HepG2 (cell line): ENCODE measurements around the gene STAP2. TPM values are rescaled to one million over a fixed set of nuclear protein-coding genes. Genes with fewer than 3 reads are reported as not detected.

Experiments used
- ARNT2 ChIP-seq: sonication (generic); formaldehyde crosslinking; IDR thresholded peaks from 2 replicates; pipeline ENCODE4 v1.8.0; 2022; ENCODE audit warnings: mild to moderate bottlenecking, low read depth, missing genetic modification reagents, moderate library complexity
- ATF7-NPFF ChIP-seq: sonication (generic); formaldehyde crosslinking; IDR thresholded peaks from 2 replicates; pipeline ENCODE4 v1.8.1; 2023; ENCODE audit warnings: mild to moderate bottlenecking, low read depth, missing genetic modification reagents, moderate library complexity
- CREB1 ChIP-seq, 2 experiments: fragments of 450-650 bp in 1 of 2; IDR thresholded peaks; 2 replicates each; pipeline ENCODE4 v1.6.1; 2016 to 2017; ENCODE audit warnings: control low read depth in 1 of 2, mild to moderate bottlenecking in 1 of 2, missing compliant biosample characterization in 1 of 2, missing genetic modification characterization in 1 of 2
- GABPB1 ChIP-seq: IDR thresholded peaks from 2 replicates; pipeline ENCODE4 v1.6.1; 2016; ENCODE audit warnings: mild to moderate bottlenecking, missing genetic modification reagents, moderate library complexity, missing compliant biosample characterization
- HDAC2 ChIP-seq: sonication (generic); formaldehyde crosslinking; IDR thresholded peaks from 2 replicates; pipeline ENCODE4 v1.4.0; 2020; ENCODE audit warnings: missing genetic modification reagents
- HNF4G ChIP-seq, 2 experiments: sonication (generic) in 1 of 2; formaldehyde crosslinking in 1 of 2; IDR thresholded peaks; 2 replicates each; pipeline versions ENCODE4 v1.4.0 to v1.6.1; 2011 to 2020; ENCODE audit warnings: borderline replicate concordance in 2 of 2, low read depth in 2 of 2, mild to moderate bottlenecking in 2 of 2, low read length in 1 of 2, missing genetic modification reagents in 1 of 2, moderate library complexity in 1 of 2
- IKZF1 ChIP-seq: fragments of 450-650 bp; IDR thresholded peaks from 2 replicates; pipeline ENCODE4 v1.7.1; 2016
- IKZF5 ChIP-seq: IDR thresholded peaks from 2 replicates; pipeline ENCODE4 v1.6.1; 2018; ENCODE audit warnings: missing genetic modification reagents, mild to moderate bottlenecking, missing compliant biosample characterization
- KAT7 ChIP-seq: IDR thresholded peaks from 2 replicates; pipeline ENCODE4 v1.6.1; 2018; ENCODE audit warnings: borderline replicate concordance, missing compliant biosample characterization
- MAZ ChIP-seq, 2 experiments: sonication (generic) in 1 of 2; formaldehyde crosslinking in 1 of 2; IDR thresholded peaks; 2 replicates each; pipeline versions ENCODE4 v1.5.0 to v1.6.1; 2012 to 2020; ENCODE audit warnings: low read depth in 2 of 2, mild to moderate bottlenecking in 2 of 2, borderline replicate concordance in 1 of 2, improper control_type of control experiment in 1 of 2, low read length in 1 of 2, missing genetic modification reagents in 1 of 2, moderate library complexity in 1 of 2
- MIXL1 ChIP-seq: IDR thresholded peaks from 2 replicates; pipeline ENCODE4 v1.6.1; 2016
- MYPOP ChIP-seq: sonication (generic); formaldehyde crosslinking; IDR thresholded peaks from 2 replicates; pipeline ENCODE4 v1.8.1; 2023; ENCODE audit warnings: mild to moderate bottlenecking, moderate library complexity, missing genetic modification reagents
- NFKB2 ChIP-seq: sonication (generic); formaldehyde crosslinking; IDR thresholded peaks from 2 replicates; pipeline ENCODE4 v1.4.0; 2020; ENCODE audit warnings: missing genetic modification reagents, borderline replicate concordance
- NR1H2 ChIP-seq: sonication (generic); formaldehyde crosslinking; IDR thresholded peaks from 2 replicates; pipeline ENCODE4 v1.8.1; 2022; ENCODE audit warnings: low read depth, missing genetic modification reagents, borderline replicate concordance
- RELA ChIP-seq: sonication (generic); formaldehyde crosslinking; IDR thresholded peaks from 2 replicates; pipeline ENCODE4 v1.4.0; 2020; ENCODE audit warnings: missing genetic modification reagents
- ZBTB8A ChIP-seq: sonication (generic); formaldehyde crosslinking; IDR thresholded peaks from 2 replicates; pipeline ENCODE4 v1.4.0; 2020; ENCODE audit warnings: mild to moderate bottlenecking, low read depth, missing genetic modification reagents, borderline replicate concordance
- ZFP37 ChIP-seq: sonication (generic); formaldehyde crosslinking; IDR thresholded peaks from 2 replicates; pipeline ENCODE4 v1.4.0; 2020; ENCODE audit warnings: missing genetic modification reagents, borderline replicate concordance
- ZNF317 ChIP-seq: sonication (generic); formaldehyde crosslinking; IDR thresholded peaks from 2 replicates; pipeline ENCODE4 v1.5.0; 2020; ENCODE audit warnings: mild to moderate bottlenecking, missing genetic modification reagents
- ZNF691 ChIP-seq: sonication (generic); formaldehyde crosslinking; IDR thresholded peaks from 2 replicates; pipeline ENCODE4 v1.4.0; 2020; ENCODE audit warnings: missing genetic modification reagents, low read depth, mild to moderate bottlenecking, borderline replicate concordance
- ZNF7 ChIP-seq: IDR thresholded peaks from 2 replicates; pipeline ENCODE4 v1.6.1; 2016; ENCODE audit warnings: missing biosample characterization, missing genetic modification reagents
- ZNF792 ChIP-seq: IDR thresholded peaks from 2 replicates; pipeline ENCODE4 v1.6.1; 2016
- ZNF816 ChIP-seq: sonication (generic); formaldehyde crosslinking; IDR thresholded peaks from 2 replicates; pipeline ENCODE4 v1.8.0; 2022; ENCODE audit warnings: missing genetic modification reagents, mild to moderate bottlenecking, borderline replicate concordance
- polyA plus RNA-seq, 8 experiments: library from polyadenylated mRNA; depleted of rRNA in 3 of 8; stranded (reverse) in 7 of 8; unstranded in 1 of 8; fragments of >200 nt; fragmentation: Illumina TruSeq in 4 of 8; extraction: Trizol in 4 of 8; gene quantifications; 2 replicates each; pipeline versions ENCODE4 v1.2.1 to v1.2.3, GENCODE V29; 2011 to 2016; ENCODE audit warnings: low read depth in 4 of 8, missing spikeins in 1 of 8, mixed read lengths in 1 of 8; ENCODE audit not compliant: insufficient read depth in 1 of 8
- total RNA-seq, 5 experiments: library from RNA; depleted of rRNA; stranded (reverse); fragments of >200 nt; fragmentation: Illumina TruSeq; extraction: Trizol; gene quantifications; 2 replicates each; pipeline ENCODE4 v1.2.3, GENCODE V29; 2016; ENCODE audit warnings: low read depth in 1 of 5
- TF ChIP-seq, protein P1 (sequence below): conservative IDR thresholded peaks from 2 replicates; pipeline ENCODE4 v1.6.1; 2018; ENCODE audit warnings: missing genetic modification reagents
- TF ChIP-seq, protein P2 (sequence below): sonication (generic); formaldehyde crosslinking; IDR thresholded peaks from 2 replicates; pipeline ENCODE4 v1.4.0; 2020; ENCODE audit warnings: mild to moderate bottlenecking, missing genetic modification reagents

STAP2 gene
- total and polyA plus RNA-seq, 2 of the 13 experiments (the other 11 are each of a cell fraction or from before 2014, with no cell fraction given), result 39.0 to 43.7 TPM

- TF ChIP-seq, protein P1, sequence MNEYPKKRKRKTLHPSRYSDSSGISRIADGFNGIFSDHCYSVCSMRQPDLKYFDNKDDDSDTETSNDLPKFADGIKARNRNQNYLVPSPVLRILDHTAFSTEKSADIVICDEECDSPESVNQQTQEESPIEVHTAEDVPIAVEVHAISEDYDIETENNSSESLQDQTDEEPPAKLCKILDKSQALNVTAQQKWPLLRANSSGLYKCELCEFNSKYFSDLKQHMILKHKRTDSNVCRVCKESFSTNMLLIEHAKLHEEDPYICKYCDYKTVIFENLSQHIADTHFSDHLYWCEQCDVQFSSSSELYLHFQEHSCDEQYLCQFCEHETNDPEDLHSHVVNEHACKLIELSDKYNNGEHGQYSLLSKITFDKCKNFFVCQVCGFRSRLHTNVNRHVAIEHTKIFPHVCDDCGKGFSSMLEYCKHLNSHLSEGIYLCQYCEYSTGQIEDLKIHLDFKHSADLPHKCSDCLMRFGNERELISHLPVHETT (CRISPR knock-in tag), result no peak
- no peak for TF ChIP-seq IKZF1
- TF ChIP-seq ARNT2 (CRISPR knock-in tag), result no peak; the same call in 1 of the 2 replicates
- TF ChIP-seq KAT7 (CRISPR knock-in tag), result 0 out of 2 replicates have a peak, but pooled peaks have one; percentile 44
- no peak for TF ChIP-seq NR1H2
- TF ChIP-seq CREB1 (IDR thresholded peaks at IDR 0.05), result no peak
- TF ChIP-seq CREB1 (CRISPR knock-in tag; IDR thresholded peaks at IDR 0.05), result no peak
- no peak for TF ChIP-seq RELA
- peak; percentile 33; the same call in 1 of the 2 replicates for TF ChIP-seq ATF7-NPFF (CRISPR knock-in tag)
- TF ChIP-seq HNF4G (IDR thresholded peaks at IDR 0.05; ENCODE audit: borderline replicate concordance, low read depth, low read length), result no peak
- no peak for TF ChIP-seq HNF4G (CRISPR knock-in tag; IDR thresholded peaks at IDR 0.05; ENCODE audit: borderline replicate concordance, low read depth)
- TF ChIP-seq ZBTB8A (CRISPR knock-in tag), result no peak
- TF ChIP-seq, protein P2, sequence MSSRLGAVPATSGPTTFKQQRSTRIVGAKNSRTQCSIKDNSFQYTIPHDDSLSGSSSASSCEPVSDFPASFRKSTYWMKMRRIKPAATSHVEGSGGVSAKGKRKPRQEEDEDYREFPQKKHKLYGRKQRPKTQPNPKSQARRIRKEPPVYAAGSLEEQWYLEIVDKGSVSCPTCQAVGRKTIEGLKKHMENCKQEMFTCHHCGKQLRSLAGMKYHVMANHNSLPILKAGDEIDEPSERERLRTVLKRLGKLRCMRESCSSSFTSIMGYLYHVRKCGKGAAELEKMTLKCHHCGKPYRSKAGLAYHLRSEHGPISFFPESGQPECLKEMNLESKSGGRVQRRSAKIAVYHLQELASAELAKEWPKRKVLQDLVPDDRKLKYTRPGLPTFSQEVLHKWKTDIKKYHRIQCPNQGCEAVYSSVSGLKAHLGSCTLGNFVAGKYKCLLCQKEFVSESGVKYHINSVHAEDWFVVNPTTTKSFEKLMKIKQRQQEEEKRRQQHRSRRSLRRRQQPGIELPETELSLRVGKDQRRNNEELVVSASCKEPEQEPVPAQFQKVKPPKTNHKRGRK, result no peak
- TF ChIP-seq ZNF7 (CRISPR knock-in tag), result no peak
- TF ChIP-seq ZNF816 (CRISPR knock-in tag), result no peak; the same call in 1 of the 2 replicates
- TF ChIP-seq MAZ (IDR thresholded peaks at IDR 0.05; ENCODE audit: borderline replicate concordance, low read depth, low read length), result peak; percentile 90
- peak; percentile 65 for TF ChIP-seq MAZ (CRISPR knock-in tag; IDR thresholded peaks at IDR 0.05; ENCODE audit: low read depth)
- TF ChIP-seq NFKB2 (CRISPR knock-in tag), result no peak
- TF ChIP-seq ZFP37 (CRISPR knock-in tag), result peak; percentile 16; the same call in 1 of the 2 replicates
- TF ChIP-seq ZNF317 (CRISPR knock-in tag), result no peak
- 0 out of 2 replicates have a peak, but pooled peaks have one; percentile 49 for TF ChIP-seq GABPB1
- TF ChIP-seq HDAC2 (CRISPR knock-in tag), result peak; percentile 74
- TF ChIP-seq MYPOP (CRISPR knock-in tag), result no peak
- TF ChIP-seq ZNF691, result no peak
- TF ChIP-seq IKZF5 (CRISPR knock-in tag), result no peak; the same call in 1 of the 2 replicates
- TF ChIP-seq ZNF792 (CRISPR knock-in tag), result peak; percentile 42; the same call in 1 of the 2 replicates
- TF ChIP-seq MIXL1 (CRISPR knock-in tag), result 0 out of 2 replicates have a peak, but pooled peaks have one; percentile 5
Measured at GRCh38 chr19:4337906-4338440, 654 bp downstream of the STAP2 start (continued).
